Calu3 (cell line): ENCODE data around the gene TRNAU1AP. TPM values are rescaled to one million over a fixed set of nuclear protein-coding genes. Genes with fewer than 3 reads are reported as not detected.
"Not testable (repeated sequence)": the region's sequence is repeated elsewhere in the genome, so short reads cannot be mapped to it uniquely, and the experiment has no call there.

Source experiments
- BruUV-seq: library from RNA; stranded (reverse); fragments of 400-500 nt; replicated peaks from 2 replicates; lab custom pipeline; 2021; lab: Mats Ljungman, UMichigan
- CTCF ChIA-PET: fragments of 300-600 bp; sonication (Branson Sonifier 250); formaldehyde crosslinking; loops from one replicate; lab custom pipeline; 2022; ENCODE audit warnings: antibody characterized with exemption; lab: Charles Lee
- DNase-seq: peaks from one replicate; pipeline ENCODE4 v3.0.0; 2022
- H3K27ac Mint-ChIP-seq: one replicate; pipeline ENCODE4 v1.8.0; 2022; ENCODE audit warnings: mixed read lengths; ENCODE audit not compliant: unreplicated experiment
- H3K27me3 Mint-ChIP-seq: one replicate; pipeline ENCODE4 v1.8.0; 2022; ENCODE audit warnings: mixed read lengths; ENCODE audit not compliant: unreplicated experiment
- H3K36me3 Mint-ChIP-seq: one replicate; pipeline ENCODE4 v1.8.0; 2022; ENCODE audit warnings: mild to moderate bottlenecking, moderate library complexity, mixed read lengths; ENCODE audit not compliant: insufficient read depth, unreplicated experiment
- H3K4me1 Mint-ChIP-seq: one replicate; pipeline ENCODE4 v1.8.0; 2022; ENCODE audit warnings: mild to moderate bottlenecking, low read depth, mixed read lengths; ENCODE audit not compliant: unreplicated experiment
- H3K4me3 Mint-ChIP-seq: one replicate; pipeline ENCODE4 v1.8.0; 2022; ENCODE audit warnings: mild to moderate bottlenecking, low read depth, moderate library complexity, mixed read lengths; ENCODE audit not compliant: unreplicated experiment
- H3K9me3 Mint-ChIP-seq: one replicate; pipeline ENCODE4 v1.8.0; 2022; ENCODE audit warnings: low read depth, mixed read lengths; ENCODE audit not compliant: unreplicated experiment
- intact Hi-C: fragments of 100-400 bp; cut with micrococcal nuclease; formaldehyde crosslinking; loops from one replicate; pipeline ENCODE4 v1.10.0; 2022; ENCODE audit not compliant: unreplicated experiment
- total RNA-seq: library from RNA; stranded (reverse); gene quantifications from 2 replicates; pipeline ENCODE4 v1.2.3, GENCODE V29; 2022
- TF ChIP-seq, protein P1 (sequence below): fragments of 200-600 bp; IDR thresholded peaks from one replicate; pipeline ENCODE4 v1.8.0; 2022; ENCODE audit warnings: antibody characterized with exemption; ENCODE audit not compliant: unreplicated experiment

TRNAU1AP gene
- total RNA-seq, 1 experiment from 2014 or later, result 29.9 TPM

DNA sequence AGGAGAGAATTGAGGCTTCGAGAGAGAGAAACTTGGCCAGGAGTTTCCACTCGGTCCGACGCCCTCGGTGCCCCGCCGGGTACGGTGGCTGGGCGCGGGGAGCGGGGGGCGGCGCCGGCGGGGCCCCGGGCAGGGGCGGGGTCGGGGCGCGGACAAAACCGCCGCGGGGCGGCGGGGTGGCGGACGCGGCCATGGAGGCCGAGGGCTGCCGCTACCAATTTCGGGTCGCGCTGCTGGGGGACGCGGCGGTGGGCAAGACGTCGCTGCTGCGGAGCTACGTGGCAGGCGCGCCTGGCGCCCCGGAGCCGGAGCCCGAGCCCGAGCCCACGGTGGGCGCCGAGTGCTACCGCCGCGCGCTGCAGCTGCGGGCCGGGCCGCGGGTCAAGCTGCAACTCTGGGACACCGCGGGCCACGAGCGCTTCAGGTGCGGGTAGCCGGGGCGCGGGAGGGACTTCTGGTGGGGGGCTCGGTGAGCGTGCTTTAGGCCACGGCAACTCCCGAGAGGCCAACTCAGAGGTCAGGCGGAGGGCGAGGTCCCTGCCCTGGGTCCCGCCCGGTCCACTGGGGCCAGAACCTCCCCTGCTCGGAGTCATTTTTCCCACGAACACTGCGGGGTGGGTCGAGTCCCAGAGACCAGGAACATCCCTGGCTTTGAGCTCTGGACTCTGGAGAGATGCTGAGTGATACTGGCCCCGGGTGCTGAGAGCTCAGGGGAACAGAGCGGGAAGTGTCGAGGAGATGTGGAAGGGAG is 39.6 kb downstream of the TRNAU1AP start:
- Mint-ChIP-seq H3K4me3 (peak overlapping the region; percentile 69), H3K27ac (no peak overlapping the region), H3K9me3 (no peaks in the 10 kb centered on the region), H3K4me1 (no peaks in the 10 kb centered on the region), H3K36me3 (peaks cover 12% of the 10 kb centered on the region), H3K27me3 (no peaks in the 10 kb centered on the region)
- TF ChIP-seq, protein P1, sequence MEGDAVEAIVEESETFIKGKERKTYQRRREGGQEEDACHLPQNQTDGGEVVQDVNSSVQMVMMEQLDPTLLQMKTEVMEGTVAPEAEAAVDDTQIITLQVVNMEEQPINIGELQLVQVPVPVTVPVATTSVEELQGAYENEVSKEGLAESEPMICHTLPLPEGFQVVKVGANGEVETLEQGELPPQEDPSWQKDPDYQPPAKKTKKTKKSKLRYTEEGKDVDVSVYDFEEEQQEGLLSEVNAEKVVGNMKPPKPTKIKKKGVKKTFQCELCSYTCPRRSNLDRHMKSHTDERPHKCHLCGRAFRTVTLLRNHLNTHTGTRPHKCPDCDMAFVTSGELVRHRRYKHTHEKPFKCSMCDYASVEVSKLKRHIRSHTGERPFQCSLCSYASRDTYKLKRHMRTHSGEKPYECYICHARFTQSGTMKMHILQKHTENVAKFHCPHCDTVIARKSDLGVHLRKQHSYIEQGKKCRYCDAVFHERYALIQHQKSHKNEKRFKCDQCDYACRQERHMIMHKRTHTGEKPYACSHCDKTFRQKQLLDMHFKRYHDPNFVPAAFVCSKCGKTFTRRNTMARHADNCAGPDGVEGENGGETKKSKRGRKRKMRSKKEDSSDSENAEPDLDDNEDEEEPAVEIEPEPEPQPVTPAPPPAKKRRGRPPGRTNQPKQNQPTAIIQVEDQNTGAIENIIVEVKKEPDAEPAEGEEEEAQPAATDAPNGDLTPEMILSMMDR, result no peak
- intact Hi-C loops, result no loop called here
- BruUV-seq, result no TSS peak
- DNase-seq, result peak; percentile 17
- CTCF ChIA-PET, result interaction anchor here (0.7 kb wide), 2 partner anchors 10 to 116 kb away, joined by 3 read pairs; no protein-coding TSS in a partner anchor

- BruUV-seq, CTCF ChIA-PET, H3K27ac Mint-ChIP-seq, DNase-seq, H3K4me3 Mint-ChIP-seq, H3K27me3 Mint-ChIP-seq, H3K4me1 Mint-ChIP-seq, H3K9me3 Mint-ChIP-seq, intact Hi-C loops: not testable (repeated sequence)
- peaks cover 12% of the 10 kb centered on the region for H3K36me3 Mint-ChIP-seq
Observed at GRCh38 chr1:28593988-28594356, 41.1 kb downstream of the TRNAU1AP start.

DNA sequence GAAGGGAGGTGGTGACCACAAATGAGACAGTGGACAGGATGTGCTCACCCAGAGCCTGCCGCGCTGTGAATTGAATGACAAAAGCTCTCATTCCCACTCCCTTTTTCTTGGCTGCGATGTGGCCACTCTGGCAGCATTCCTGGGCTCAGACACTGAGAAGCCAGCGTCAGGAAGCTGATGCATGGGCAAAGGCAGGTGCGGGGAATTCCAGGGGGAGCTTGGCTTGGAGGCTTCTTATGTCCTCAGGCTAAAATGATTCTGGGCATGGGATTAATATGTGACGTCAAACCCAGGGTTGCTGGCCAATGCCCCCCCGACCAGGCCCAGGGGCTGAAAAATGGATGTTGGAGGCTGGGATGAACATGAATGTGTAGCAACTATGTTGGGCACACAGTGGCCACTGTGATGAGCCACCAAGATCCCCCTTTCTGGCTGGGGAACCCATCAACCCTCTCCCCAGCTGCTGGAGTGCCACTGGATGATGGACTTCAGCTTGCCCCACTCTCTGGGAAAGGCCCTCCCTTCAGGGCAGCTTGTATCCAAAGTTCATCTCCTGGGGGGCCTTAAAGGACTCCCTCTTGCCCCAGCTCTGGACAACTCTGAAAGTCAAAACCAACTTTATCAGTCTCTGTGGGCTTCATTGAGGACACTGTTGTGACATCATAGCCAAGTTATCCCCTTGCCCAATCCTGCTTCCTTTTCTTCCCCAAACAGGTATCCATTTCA is 42.0 kb downstream of the TRNAU1AP start:
- H3K4me1 Mint-ChIP-seq, result peaks cover 11% of the 10 kb centered on the region
- H3K9me3 Mint-ChIP-seq, DNase-seq, CTCF ChIA-PET, intact Hi-C loops, H3K27ac Mint-ChIP-seq, H3K27me3 Mint-ChIP-seq, H3K4me3 Mint-ChIP-seq, BruUV-seq: not testable (repeated sequence)
- H3K36me3 Mint-ChIP-seq, result peaks cover 12% of the 10 kb centered on the region

DNA sequence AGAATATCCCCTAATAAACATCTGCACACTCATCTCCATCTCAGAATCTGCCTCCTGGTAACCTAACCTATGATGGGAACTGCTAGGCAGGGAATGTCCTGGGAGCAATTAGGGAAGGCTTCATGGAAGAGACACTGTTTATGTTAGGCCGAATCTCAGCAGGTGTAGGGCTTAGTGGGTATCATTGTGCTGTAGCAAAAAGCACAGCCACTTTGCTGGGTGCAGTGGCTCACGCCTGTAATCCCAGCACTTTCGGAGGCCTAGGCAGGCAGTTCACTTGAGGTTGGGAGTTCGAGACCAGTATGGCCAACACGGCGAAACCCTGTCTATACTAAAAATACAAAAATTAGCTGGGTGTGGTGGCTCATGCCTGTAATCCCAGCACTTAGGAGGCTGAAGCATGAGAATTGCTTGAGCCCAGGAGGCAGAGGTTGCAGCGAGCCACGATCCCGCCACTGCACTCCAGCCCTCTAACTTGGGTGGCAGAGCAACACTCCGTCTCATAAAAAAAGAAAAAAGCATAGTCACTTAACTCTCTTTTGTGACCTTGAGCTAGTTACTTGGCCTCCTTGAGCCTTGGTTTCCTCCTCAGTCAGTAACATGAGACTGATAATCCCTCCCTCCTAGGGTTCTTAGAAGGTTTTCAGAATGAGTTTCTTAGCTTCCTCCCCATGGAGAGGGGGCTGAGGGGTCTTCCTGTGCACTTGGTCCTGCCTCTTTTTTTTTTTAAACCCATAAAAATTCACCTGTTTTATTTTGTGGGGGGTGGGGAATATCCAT is 42.7 kb downstream of the TRNAU1AP start:
- no peaks in the 10 kb centered on the region for H3K9me3 Mint-ChIP-seq
- no peak overlapping the region for H3K27ac Mint-ChIP-seq
- DNase-seq, result no peak
- CTCF ChIA-PET, result no interaction called here
- H3K27me3 Mint-ChIP-seq, result no peaks in the 10 kb centered on the region
- no peak overlapping the region for H3K4me3 Mint-ChIP-seq
- intact Hi-C loops, result no loop called here
- peaks cover 17% of the 10 kb centered on the region for H3K36me3 Mint-ChIP-seq
- peaks cover 11% of the 10 kb centered on the region for H3K4me1 Mint-ChIP-seq
- no TSS peak for BruUV-seq
- TF ChIP-seq, protein P1, result no peak

GRCh38 chr1:28596276-28596675 is 43.4 kb downstream of the TRNAU1AP start:
- intact Hi-C loops, BruUV-seq, H3K9me3 Mint-ChIP-seq, H3K27ac Mint-ChIP-seq, DNase-seq, H3K4me3 Mint-ChIP-seq, CTCF ChIA-PET, H3K27me3 Mint-ChIP-seq: not testable (repeated sequence)
- Mint-ChIP-seq H3K4me1 (peaks cover 13% of the 10 kb centered on the region), H3K36me3 (peaks cover 18% of the 10 kb centered on the region)
